ENCODE results near the gene GDI2.
"Not testable (repeated sequence)": the region's sequence is repeated elsewhere in the genome, so short reads cannot be mapped to it uniquely, and the experiment has no call there.

GDI2 gene

DNA sequence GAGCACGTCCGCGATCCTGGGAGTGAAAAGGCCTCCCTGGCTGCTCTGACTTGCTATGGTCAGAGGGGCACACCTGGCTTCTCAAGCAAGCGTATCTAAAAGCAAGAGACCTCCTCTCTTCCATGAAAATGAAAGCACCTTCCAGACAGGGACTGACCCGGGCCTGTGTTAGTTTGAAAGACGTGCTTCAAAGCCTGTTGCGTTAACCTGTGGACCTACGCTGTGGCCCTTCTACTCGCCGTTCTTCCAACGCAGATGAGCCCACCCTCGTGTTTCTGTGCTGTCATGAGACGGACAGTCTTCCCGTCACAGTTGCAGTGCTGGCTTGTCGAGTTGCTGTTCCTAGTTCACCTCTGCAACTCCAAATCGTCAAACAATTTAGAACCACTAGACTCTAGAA, 15.5 kb upstream of the GDI2 start:
- in situ Hi-C loops (cut with MboI; ENCODE audit: low sequenced_read_pairs) = no loop called here

- in situ Hi-C loops (cut with MboI; ENCODE audit: low sequenced_read_pairs) = no loop called here
These were observed 14.6 kb upstream of the GDI2 start for GRCh38 chr10:5827841-5828240.

DNA sequence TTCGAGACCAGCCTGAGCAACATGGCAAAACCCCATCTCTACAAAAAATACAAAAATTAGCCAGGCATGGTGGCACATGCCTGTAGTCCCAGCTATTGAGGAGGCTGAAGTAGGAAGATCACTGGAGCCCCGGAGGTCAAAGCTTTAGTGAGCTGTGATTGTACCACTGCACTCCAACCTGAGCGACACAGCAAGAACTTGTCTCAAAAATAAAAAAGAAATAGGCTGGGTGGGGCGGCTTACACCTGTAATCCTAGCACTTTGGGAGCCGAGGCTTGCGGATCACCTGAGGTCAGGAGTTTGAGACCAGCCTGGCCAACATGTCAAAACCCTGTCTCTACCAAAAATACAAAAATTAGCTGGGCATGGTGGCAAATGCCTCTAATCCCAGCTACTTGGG, 13.3 kb upstream of the GDI2 start:
- in situ Hi-C loops (cut with MboI; ENCODE audit: low sequenced_read_pairs) = not testable (repeated sequence)

- in situ Hi-C loops (cut with MboI; ENCODE audit: low sequenced_read_pairs) = no loop called here
These were observed 5.7 kb upstream of the GDI2 start for GRCh38 chr10:5818894-5819293.

DNA sequence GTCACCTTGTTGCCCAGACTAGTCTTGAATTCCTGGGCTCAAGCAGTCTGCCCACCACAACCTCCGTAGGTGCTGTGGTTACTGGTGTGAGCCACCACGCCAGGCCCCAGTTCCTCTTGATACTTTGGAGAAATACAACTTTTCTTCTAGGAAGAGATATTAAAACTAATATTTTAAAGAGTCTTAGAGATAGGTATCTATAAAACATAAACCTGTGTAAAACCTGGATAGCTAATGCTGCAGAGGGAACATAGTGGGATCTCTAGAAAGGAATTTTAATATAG, 4.8 kb upstream of the GDI2 start:
- in situ Hi-C loops (cut with MboI; ENCODE audit: low sequenced_read_pairs) = no loop called here

DNA sequence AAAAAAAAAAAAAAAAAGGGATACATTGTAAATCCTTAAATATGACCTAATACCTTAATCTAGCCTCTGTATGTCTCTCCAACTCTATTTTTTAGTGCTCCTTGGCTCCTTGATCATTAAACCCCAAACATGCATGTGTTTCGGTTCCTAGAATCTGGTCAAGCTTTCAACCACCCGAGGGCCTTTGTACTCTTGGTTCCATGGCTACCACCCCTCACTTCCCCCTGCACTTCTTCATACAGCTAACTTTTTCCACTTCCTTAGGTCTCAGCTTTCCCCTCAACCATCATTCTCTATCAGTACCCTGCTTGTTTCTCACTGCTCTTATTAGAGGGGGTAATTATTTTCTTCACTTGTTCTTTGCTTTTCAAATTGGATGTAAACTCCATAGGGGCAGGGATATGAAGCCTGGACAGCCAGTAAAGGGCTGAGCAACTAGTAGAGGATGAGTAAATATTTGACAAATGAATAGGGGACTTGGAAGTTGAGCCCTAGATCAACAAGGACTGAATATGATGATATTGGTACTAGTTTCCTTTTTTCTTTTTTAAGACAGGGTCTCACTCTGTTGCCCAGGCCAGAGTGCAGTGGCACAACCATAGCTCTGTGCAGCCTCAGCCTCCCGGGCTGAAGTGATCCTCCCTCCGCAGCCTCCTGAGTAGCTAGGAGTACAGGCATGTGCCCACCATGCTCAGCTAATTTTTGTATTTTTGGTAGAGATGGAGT, 4.3 kb upstream of the GDI2 start:
- in situ Hi-C loops (cut with MboI; ENCODE audit: low sequenced_read_pairs) = no loop called here

- in situ Hi-C loops (cut with MboI; ENCODE audit: low sequenced_read_pairs) = no loop called here
These were observed 2.9 kb upstream of the GDI2 start for GRCh38 chr10:5816170-5816569.

GRCh38 chr10:5814110-5815107, 1.2 kb upstream of the GDI2 start:
- in situ Hi-C loops (cut with MboI; ENCODE audit: low sequenced_read_pairs) = no loop called here

GRCh38 chr10:5813091-5813340, 218 bp downstream of the GDI2 start:
- in situ Hi-C loops (cut with MboI; ENCODE audit: low sequenced_read_pairs) = no loop called here

GRCh38 chr10:5812283-5813090, 747 bp downstream of the GDI2 start:
- in situ Hi-C loops (cut with MboI; ENCODE audit: low sequenced_read_pairs) = no loop called here

DNA sequence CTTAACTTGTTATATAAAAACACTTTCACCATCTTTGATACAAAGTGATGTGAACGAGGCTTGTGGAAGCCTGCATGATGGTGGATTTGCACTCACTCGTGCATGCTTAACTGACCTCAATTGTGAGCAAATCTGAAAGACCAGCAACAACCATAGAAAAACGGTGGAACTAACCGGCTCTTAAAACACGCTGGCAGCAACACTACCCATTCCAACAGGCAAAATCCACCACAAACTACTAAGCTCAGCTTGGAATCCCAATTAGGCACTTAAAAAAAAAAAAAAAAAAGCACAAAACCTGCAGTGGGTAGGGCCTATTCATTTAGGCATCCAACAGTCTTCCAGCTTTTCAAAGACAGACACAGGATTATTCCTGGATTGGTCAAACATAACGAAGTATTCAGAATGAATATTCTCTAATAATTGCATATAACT, 1.8 kb downstream of the GDI2 start:
- in situ Hi-C loops (cut with MboI; ENCODE audit: low sequenced_read_pairs) = no loop called here

DNA sequence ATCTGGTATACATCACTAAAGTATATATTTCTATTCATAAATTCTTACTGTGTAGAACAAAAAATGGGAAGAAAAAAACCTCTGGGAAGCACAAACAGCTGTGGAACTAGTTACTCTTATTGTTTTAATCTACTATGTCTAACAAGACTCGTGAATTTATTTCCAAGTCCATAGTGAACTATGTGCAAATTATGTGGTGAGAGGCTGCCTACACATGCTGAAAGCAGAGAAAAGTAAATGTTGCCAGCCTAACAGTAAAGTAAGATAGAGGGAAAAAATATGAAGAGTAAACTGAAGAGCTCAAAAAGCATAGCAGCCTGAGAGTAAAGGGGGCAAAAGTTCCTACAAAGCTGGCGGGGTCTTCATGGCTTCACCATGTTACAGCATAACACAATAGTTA, 3.0 kb downstream of the GDI2 start:
- in situ Hi-C loops (cut with MboI; ENCODE audit: low sequenced_read_pairs) = no loop called here

DNA sequence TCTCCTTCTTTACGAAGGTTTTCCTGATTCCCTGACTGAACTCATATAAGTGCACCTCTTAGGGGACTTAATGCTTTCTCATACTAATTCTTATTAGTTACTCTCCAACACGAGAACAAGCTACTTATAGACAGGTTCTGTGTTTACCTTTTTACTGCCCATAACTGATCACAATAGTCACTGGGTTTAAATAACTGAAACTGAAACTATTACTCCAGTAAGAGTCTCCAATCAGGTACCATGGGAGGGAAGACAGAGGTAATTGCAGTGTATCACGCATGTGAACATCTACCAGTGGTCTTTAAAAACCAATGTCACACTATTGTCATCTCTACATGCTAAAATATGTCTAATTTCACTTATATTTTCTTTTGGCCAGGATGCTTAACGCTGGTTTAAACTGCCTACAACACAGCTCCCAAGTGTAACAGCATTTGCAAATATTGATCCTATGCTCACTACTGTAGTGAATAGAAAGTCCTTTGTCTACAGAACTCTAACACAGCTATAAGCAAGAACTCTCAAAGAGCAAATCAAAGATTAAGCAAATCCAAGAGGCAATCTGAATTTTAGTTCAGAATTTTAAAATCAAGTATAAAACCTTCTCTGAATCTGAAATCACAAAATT, 3.6 kb downstream of the GDI2 start:
- in situ Hi-C loops (cut with MboI; ENCODE audit: low sequenced_read_pairs) = no loop called here

- in situ Hi-C loops (cut with MboI; ENCODE audit: low sequenced_read_pairs) = not testable (repeated sequence)
These were observed 4.3 kb downstream of the GDI2 start for GRCh38 chr10:5808783-5809392.

GRCh38 chr10:5806745-5807144, 6.5 kb downstream of the GDI2 start:
- in situ Hi-C loops (cut with MboI; ENCODE audit: low sequenced_read_pairs) = no loop called here

DNA sequence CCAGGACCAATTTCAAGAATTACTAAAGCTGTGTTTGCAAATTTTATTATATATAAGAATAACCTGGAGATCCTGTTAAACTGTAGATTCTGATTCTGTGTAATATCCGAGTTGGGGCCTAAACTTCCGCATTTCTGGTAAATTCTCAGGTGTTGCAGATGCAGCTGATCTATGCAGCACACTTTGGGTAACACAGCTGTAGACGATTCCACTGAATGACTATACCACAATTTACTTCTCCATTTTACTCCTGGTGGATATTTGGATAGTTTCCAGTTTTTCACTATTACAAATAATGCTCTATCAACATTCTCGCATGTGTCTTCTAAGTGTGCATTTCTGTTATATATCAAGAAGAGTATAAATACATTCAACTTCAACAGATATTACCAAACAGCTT, 7.5 kb downstream of the GDI2 start:
- in situ Hi-C loops (cut with MboI; ENCODE audit: low sequenced_read_pairs) = no loop called here

DNA sequence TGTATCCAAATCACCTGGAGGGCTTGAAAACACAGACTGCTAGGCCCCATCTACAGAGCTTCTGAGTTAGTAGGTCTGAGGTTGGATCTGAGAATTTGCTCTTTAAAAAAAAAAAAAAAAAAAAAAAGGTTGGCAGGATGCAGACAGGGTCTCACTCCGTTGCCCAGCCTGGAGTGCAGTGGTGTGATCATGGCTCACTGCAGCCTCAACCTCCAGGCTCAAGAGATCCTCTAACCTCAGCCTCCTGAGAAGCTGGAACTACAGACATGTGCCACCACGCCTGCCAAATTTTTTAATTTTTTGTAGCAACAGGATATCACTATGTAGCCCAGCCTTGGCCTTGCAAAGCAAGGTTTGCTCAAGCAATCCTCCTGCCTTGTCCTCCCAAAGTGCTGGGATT, 8.0 kb downstream of the GDI2 start:
- in situ Hi-C loops (cut with MboI; ENCODE audit: low sequenced_read_pairs) = no loop called here

DNA sequence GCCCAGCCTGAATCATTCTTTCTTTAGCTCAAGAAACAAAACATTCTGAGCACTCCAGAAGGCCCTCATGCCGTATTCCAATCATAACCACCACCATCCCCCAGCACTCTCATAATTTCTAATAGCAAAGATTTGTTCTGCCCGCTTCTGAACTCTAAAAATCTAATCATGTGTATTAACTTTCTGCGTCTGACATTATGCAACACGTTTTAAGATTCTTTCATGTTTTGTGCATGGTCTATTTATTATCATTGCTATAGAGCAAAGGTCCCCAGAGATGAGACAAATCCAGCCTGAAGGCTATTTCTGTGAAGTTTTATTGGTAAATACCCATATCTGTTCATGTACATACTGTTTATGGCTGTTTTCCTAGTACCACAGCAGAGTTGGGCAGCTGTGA, 8.8 kb downstream of the GDI2 start:
- in situ Hi-C loops (cut with MboI; ENCODE audit: low sequenced_read_pairs) = no loop called here

GRCh38 chr10:5800782-5801181, 12.5 kb downstream of the GDI2 start:
- in situ Hi-C loops (cut with MboI; ENCODE audit: low sequenced_read_pairs) = no loop called here

DNA sequence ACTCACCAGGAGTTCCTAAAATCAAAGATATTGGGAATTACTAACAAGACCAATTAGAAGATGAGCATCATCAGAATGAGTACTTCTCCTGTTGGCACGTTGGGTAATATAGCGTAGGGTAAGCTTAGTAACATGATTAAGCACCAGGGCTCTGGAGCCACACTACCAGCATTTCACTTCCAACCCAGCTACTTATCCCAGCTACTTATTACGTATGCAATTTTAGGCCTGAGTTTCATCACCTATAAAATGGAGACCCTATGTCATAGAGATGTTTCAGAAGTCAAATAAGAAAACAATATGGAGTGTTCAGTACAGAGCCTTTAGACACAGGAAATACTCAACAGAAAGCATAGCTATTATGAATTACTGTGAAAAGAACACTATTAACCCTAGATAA, 19.0 kb downstream of the GDI2 start:
- in situ Hi-C loops (cut with MboI; ENCODE audit: low sequenced_read_pairs) = no loop called here

DNA sequence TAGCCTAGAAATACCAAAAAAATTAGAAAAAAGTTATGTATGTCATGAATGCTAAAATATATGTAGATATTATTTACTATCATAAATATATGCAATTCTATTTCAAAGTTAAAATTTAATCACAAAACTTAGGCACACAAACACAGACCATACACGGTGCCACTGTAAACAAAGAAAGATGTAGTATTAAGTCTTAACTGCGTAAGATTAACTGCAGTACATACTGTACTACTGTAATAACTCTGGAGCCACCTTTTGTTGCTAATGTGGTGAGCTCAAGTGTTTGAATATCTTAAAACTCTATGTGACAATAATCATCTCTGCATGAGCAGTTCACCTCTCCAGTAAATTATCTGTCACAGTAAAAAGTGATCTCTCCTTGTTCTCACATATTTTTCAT, 23.6 kb downstream of the GDI2 start:
- in situ Hi-C loops (cut with MboI; ENCODE audit: low sequenced_read_pairs) = no loop called here

All from hTERT RPE-1 (cell line).